ENCODE results near the gene NUB1. TPM values are rescaled to one million over a fixed set of nuclear protein-coding genes. Genes with fewer than 3 reads are reported as not detected.

The NUB1 gene
- total RNA-seq, 1 donor from 2014 or later: 45.4 TPM

GRCh38 chr7:151347200-151347599, 5.6 kb downstream of the NUB1 start:
- no peak for DNase-seq

- no peak for DNase-seq
These were observed 7.4 kb downstream of the NUB1 start for GRCh38 chr7:151348970-151349369.

GRCh38 chr7:151349507-151349853, 7.9 kb downstream of the NUB1 start:
- DNase-seq: no peak

- DNase-seq: no peak
These were observed 9.4 kb downstream of the NUB1 start for GRCh38 chr7:151351027-151351426.

GRCh38 chr7:151351967-151352366, 10.4 kb downstream of the NUB1 start:
- no peak for DNase-seq

- no peak for DNase-seq
These were observed 10.9 kb downstream of the NUB1 start for GRCh38 chr7:151352512-151352911.

GRCh38 chr7:151361193-151361959, 19.8 kb downstream of the NUB1 start:
- no peak for DNase-seq

- no peak for DNase-seq
These were observed 21.6 kb downstream of the NUB1 start for GRCh38 chr7:151363182-151363581.

- DNase-seq: no peak
These were observed 24.7 kb downstream of the NUB1 start for GRCh38 chr7:151366166-151366879.

GRCh38 chr7:151366880-151367222, 25.2 kb downstream of the NUB1 start:
- no peak for DNase-seq

GRCh38 chr7:151367284-151367683, 25.7 kb downstream of the NUB1 start:
- no peak for DNase-seq

GRCh38 chr7:151368136-151368571, 26.5 kb downstream of the NUB1 start:
- peak; percentile 87 for DNase-seq

- no peak for DNase-seq
These were observed 29.7 kb downstream of the NUB1 start for GRCh38 chr7:151371266-151371665.

GRCh38 chr7:151372612-151373265, 31.1 kb downstream of the NUB1 start:
- no peak for DNase-seq

- DNase-seq: no peak
These were observed 32.0 kb downstream of the NUB1 start for GRCh38 chr7:151373599-151373998.

GRCh38 chr7:151374139-151374538, 32.5 kb downstream of the NUB1 start:
- no peak for DNase-seq

- DNase-seq: no peak
These were observed 33.1 kb downstream of the NUB1 start for GRCh38 chr7:151374726-151375125.

- DNase-seq: no peak
These were observed 34.1 kb downstream of the NUB1 start for GRCh38 chr7:151375530-151376217.

GRCh38 chr7:151376218-151376902, 34.7 kb downstream of the NUB1 start:
- DNase-seq: no peak

GRCh38 chr7:151377406-151377805, 35.8 kb downstream of the NUB1 start:
- no peak for DNase-seq

- no peak for DNase-seq
These were observed 36.4 kb downstream of the NUB1 start for GRCh38 chr7:151378011-151378410.

GRCh38 chr7:151378496-151379192, 37.0 kb downstream of the NUB1 start:
- no peak for DNase-seq
